H1 (cell line): ENCODE data around the gene SLC17A5.

ENCODE experiments used
- CEBPB ChIP-seq: IDR thresholded peaks from 2 replicates; pipeline ENCODE4 v1.6.1; 2012; ENCODE audit warnings: low read depth, low read length
- CHD2 ChIP-seq: IDR thresholded peaks from 2 replicates; pipeline ENCODE4 v1.6.1; 2012; ENCODE audit warnings: low read length, improper control_type of control experiment
- EZH2 ChIP-seq: fragments of 200-600 bp; sonication (generic); IDR thresholded peaks from 2 replicates; pipeline ENCODE4 v1.7.1; 2012; ENCODE audit warnings: low read depth, mild to moderate bottlenecking, moderate library complexity, low read length, inconsistent platforms; ENCODE audit not compliant: severe bottlenecking
- JUND ChIP-seq: IDR thresholded peaks from 2 replicates; pipeline ENCODE4 v1.6.1; 2011; ENCODE audit warnings: mild to moderate bottlenecking, improper control_type of control experiment, low read length
- NANOG ChIP-seq: IDR thresholded peaks from 2 replicates; pipeline ENCODE4 v1.6.1; 2011; ENCODE audit warnings: low read length, low read depth, mild to moderate bottlenecking, inconsistent platforms; ENCODE audit not compliant: insufficient read depth, poor library complexity, severe bottlenecking
- POLR2A ChIP-seq, 2 experiments: IDR thresholded peaks; 1 replicate in 1 of 2; 2 replicates in 1 of 2; pipeline ENCODE4 v1.6.1; 2011; ENCODE audit warnings: low read depth in 2 of 2, low read length in 2 of 2, mild to moderate bottlenecking in 2 of 2; ENCODE audit errors: control extremely low read depth in 1 of 2
- POU5F1 ChIP-seq: IDR thresholded peaks from 2 replicates; pipeline ENCODE4 v1.6.1; 2011; ENCODE audit warnings: low read depth, mild to moderate bottlenecking, low read length, moderate library complexity
- SP2 ChIP-seq: IDR thresholded peaks from 2 replicates; pipeline ENCODE4 v1.6.1; 2012; ENCODE audit warnings: mild to moderate bottlenecking, low read length, inconsistent platforms
- YY1 ChIP-seq: IDR thresholded peaks from 2 replicates; pipeline ENCODE4 v1.6.1; 2011; ENCODE audit warnings: low read depth, mild to moderate bottlenecking, low read length
- ZNF274 ChIP-seq: IDR thresholded peaks from 2 replicates; pipeline ENCODE4 v1.7.0; 2012; ENCODE audit warnings: low read length, borderline replicate concordance; ENCODE audit errors: extremely low read depth
- TF ChIP-seq, protein P1 (sequence below), 3 experiments: IDR thresholded peaks; 1 replicate in 2 of 3; 2 replicates in 1 of 3; pipeline versions ENCODE4 v1.5.1 to v1.6.1; 2011; ENCODE audit warnings: low read length in 3 of 3, mild to moderate bottlenecking in 3 of 3, inconsistent platforms in 2 of 3, low read depth in 1 of 3, moderate library complexity in 1 of 3; ENCODE audit not compliant: insufficient read depth in 1 of 3; ENCODE audit errors: control extremely low read depth in 1 of 3

DNA sequence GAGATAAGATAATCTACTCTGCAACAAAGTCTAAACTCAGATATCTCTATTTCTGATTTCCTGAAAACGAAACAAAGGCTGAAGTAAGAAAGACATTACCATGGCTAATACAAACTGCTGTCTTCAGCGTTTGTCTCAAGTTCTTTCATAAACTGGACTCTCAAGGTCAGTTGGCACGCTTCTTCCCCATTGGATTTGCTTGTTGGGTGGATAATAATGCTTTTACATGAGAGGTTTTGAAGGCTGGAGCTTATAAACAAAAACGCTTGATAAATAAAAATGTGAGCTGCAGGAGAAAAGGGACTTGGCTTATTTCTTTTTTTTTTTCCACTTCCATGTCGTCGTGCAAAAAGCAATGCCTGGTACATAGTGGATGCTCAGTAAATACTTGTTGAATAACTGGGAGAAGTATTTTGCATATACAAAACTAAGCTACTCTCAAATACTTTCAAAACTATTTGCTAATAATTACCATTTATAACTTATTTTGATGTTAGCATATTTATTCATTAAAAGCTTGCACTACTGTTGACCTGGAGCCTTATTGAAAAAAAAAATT, 67.3 kb downstream of the SLC17A5 start:
- TF ChIP-seq NANOG (no peak), JUND (no peak), POLR2A (IDR thresholded peaks at IDR 0.05; ENCODE audit: control extremely low read depth in 1 of 2, low read depth in 2 of 2, low read length in 2 of 2) (no peak), SP2 (no peak), POU5F1 (no peak), CHD2 (no peak), YY1 (no peak), EZH2 (no peak), ZNF274 (no peak), CEBPB (no peak)
- TF ChIP-seq, protein P1, sequence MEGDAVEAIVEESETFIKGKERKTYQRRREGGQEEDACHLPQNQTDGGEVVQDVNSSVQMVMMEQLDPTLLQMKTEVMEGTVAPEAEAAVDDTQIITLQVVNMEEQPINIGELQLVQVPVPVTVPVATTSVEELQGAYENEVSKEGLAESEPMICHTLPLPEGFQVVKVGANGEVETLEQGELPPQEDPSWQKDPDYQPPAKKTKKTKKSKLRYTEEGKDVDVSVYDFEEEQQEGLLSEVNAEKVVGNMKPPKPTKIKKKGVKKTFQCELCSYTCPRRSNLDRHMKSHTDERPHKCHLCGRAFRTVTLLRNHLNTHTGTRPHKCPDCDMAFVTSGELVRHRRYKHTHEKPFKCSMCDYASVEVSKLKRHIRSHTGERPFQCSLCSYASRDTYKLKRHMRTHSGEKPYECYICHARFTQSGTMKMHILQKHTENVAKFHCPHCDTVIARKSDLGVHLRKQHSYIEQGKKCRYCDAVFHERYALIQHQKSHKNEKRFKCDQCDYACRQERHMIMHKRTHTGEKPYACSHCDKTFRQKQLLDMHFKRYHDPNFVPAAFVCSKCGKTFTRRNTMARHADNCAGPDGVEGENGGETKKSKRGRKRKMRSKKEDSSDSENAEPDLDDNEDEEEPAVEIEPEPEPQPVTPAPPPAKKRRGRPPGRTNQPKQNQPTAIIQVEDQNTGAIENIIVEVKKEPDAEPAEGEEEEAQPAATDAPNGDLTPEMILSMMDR (IDR thresholded peaks at IDR 0.05; ENCODE audit: control extremely low read depth in 1 of 3, insufficient read depth in 1 of 3, low read depth in 1 of 3, low read length in 3 of 3): no peak
